ENCODE results near the gene USP31. TPM values are rescaled to one million over a fixed set of nuclear protein-coding genes. Genes with fewer than 3 reads are reported as not detected.

The USP31 gene
- total RNA-seq, 2 experiments from 2014 or later = 9.6 to 9.9 TPM

DNA sequence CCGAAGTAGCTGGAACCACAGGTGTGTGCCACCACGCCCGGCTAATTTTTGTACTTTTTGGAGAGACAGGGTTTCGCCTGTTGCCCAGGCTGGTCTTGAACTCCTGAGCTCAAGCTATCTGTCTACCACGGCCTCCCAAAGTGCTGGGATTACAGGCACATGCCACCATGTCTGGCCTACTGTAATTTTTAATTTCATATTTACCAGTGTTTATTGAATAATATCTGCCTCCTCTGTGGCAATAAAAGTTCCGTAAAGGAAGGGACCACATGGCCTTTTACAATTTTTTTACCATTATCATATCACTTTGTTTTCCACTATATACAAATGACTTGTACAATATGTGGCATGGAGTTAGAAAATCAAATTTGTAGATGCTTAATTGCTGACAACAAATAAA, 7.8 kb downstream of the USP31 start:
- ChIA-PET POLR2A (no interaction called here), CTCF (no interaction called here)

DNA sequence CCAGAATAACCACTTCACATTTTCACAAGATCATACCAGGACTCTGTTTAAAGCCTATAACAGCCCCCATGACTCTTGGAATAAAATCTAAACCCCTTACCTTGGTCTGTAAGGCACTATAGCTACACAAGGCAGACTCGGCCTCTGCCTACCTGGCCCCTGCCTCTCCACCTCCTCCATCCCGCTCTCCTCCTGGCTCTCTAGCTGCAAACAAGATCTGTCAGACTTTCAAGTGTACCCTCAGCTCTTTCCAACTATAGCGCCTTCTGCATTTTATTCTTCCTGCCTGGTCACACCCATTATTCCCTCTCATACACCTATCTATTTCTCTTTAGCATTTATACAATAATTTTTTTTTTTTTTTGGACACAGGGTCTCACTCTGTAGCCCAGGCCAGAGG, 8.2 kb downstream of the USP31 start:
- ChIA-PET CTCF (no interaction called here), POLR2A (no interaction called here)

DNA sequence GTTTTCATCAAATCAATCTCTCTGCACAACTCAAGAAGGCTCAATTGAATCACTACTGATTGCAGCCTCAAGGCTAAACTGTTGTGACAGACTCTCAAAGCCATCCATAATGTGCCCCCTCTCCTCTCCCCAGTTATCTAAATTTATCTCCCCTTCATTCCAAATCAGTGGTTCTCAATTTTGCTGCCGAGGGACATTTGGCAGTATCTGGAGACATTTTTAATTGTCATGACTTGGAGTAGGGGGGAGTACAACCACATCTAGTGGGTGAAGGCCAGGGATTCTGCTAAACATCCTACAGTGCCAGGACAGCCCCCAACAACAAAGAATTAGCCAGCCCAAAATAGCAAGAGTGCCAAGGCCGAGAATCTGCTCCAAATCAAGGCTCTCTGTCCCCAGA, 9.1 kb downstream of the USP31 start:
- ChIA-PET CTCF (no interaction called here), POLR2A (no interaction called here)

DNA sequence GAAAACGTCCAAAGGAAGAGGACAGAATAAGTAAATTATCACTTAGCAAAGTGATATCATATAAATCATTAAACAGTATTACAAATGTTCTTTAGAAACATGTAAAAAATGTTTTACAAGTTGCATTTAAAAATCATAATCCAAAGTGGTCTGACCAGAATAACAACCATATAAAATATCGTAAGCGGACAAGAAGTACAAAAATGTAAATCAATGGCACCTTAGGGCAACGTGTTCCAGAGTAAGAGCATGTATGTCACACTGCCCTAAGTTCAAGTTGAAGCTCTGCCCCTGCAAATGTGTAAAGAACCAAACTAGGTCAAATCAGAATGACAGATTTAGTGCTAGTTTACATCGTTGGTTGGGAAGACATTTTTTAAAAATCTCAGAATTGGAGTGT, 11.4 kb downstream of the USP31 start:
- CTCF ChIA-PET = no interaction called here

DNA sequence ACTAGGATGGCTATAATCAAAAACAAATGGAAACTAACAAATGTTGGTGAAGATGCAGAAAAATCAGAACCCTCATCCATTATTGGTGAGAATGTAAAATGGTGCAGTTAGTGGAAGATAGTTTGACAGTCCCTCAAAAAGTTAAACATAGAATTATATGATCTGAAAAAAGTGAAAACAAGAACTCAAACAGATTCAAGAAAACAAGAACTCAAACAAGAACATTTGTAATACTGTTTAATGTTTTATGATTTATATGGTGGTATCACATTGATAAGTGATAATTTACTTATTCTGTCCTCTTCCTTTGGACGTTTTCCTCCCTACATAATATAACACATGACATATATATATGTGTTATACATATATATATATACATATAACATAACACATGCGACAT, 12.0 kb downstream of the USP31 start:
- CTCF ChIA-PET = no interaction called here

More for the DNA sequence above, 11.4 kb downstream of the USP31 start:
- POLR2A ChIA-PET = no interaction called here

DNA sequence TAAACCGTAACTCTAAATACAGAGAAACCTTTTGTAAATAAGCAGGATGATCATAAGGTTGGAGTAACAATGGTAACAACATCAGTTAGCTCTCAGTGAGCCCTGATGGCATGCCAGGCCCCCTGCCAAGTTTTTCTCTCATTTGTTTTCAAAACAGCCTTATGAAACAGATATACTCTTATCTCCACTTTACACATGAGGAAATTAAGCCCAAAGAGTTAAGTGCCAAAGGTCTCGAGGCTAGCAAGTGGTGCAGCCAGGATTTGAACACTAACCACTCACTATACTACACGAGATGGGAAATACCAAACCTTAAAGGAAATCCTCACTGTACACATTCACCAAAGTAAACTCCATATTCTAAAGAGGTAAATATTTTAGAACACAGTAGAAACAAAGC, 15.0 kb downstream of the USP31 start:
- CTCF ChIA-PET = no interaction called here
- POLR2A ChIA-PET = no interaction called here

More for the DNA sequence above, 12.0 kb downstream of the USP31 start:
- POLR2A ChIA-PET = no interaction called here

DNA sequence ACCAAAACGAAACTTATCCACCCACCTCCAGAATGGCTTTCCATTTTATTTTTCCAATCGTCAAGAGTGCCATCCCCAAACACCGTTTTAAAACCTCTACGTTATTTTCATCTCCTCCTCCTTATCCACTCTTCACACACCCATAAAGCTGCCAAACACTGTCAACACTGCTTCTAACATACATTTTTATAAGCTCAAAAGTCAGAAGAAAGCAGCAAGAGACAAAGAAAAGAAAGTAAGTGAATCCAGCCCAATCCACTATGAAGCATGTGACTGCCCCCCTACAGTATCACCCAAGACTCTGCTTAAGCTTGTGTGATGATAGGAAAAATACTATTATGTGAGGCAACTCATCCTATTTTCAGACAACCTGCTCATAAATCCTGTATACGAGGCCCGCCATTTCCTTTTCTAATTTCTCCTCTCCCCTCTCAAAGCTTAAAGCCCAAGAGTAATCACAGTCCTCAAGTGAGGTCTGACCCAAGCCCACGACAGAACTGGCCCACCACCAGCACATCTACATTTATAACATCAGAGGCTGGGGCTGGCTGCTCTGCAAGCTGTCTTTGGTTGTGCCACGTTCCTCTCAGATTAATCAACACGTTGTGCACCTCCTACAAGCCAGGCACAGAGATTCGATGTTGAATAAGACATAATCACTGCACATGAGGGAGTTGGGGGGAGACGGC, 16.3 kb downstream of the USP31 start:
- CTCF ChIA-PET = interaction anchor here (0.6 to 1.3 kb wide), 2 partner anchors 24 to 1144 kb away, joined by 3 read pairs; no protein-coding TSS in a partner anchor
- POLR2A ChIA-PET = no interaction called here

DNA sequence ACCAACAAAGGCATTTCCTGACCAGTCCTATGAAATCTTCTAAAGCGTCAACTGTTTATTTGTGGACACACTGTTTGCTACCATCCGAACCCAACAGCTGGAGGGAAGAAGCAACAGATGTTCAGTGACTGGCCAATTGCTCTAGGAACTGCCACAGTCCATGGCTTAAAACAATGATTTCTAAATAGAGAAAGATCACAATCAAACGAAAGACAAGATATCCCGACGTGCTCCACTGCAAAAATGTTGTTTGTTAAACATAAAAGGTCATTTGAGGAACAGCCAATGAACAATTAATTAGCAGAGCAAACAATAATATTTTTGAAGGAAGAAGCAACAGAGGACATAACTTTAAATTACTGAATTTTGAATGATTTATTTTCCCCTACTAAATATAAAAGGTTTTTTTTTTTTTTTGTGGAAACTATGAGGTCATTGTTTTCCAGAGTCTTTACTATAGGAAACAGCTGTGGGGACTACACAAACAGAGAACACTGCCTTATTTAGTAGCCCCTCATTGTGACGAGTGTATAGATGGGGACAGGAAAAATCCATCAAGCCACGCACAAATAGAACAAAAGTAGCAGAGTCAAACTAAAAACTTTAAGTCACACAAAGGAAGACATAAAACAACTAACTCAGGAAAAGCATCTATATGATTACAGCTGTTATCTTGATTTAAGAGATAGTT, 17.2 kb downstream of the USP31 start:
- ChIA-PET CTCF (interaction anchor here (1.3 kb wide), 1 partner anchor 23 kb away, joined by 3 read pairs; no protein-coding TSS in a partner anchor), POLR2A (no interaction called here)

DNA sequence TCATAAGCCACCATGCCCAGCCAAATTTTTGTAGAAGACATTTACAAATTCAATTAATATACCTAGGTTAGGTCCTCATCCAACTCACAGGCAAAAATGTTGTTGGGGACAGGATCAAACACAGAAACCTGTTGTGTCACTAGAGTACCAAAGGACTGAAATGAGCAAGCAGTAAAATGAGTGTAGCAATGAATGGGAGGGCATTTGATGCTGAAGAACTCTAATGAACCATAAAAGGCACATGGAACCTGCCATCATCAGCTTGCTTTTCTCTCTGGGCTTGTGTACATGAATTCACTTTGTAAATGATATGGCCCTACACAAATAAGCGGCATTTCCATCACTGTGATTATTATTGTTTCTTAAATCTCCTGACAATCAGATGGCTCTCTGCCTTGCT, 17.8 kb downstream of the USP31 start:
- POLR2A ChIA-PET = no interaction called here
- CTCF ChIA-PET = interaction anchor here (1.3 kb wide), 1 partner anchor 22 kb away, joined by 3 read pairs; no protein-coding TSS in a partner anchor

DNA sequence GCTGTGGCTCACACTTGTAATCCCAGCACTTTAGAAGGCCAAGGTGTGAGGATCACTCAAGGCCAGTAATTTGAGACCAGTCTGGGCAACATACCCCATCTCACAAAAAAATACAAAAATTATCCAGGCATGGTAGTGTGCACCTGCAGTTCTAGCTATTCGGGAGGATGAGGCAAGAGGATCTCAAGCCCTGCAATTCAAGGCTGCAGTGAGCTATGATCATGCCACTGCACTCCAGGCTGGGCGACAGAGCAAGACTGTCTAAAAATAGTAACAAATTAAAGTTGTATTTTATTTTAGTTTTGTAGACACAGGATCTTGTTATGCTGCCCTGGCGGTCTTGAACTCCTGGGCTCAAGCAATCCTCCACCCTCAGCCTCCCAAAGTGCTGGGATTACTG, 18.2 kb downstream of the USP31 start:
- ChIA-PET CTCF (no interaction called here), POLR2A (no interaction called here)

DNA sequence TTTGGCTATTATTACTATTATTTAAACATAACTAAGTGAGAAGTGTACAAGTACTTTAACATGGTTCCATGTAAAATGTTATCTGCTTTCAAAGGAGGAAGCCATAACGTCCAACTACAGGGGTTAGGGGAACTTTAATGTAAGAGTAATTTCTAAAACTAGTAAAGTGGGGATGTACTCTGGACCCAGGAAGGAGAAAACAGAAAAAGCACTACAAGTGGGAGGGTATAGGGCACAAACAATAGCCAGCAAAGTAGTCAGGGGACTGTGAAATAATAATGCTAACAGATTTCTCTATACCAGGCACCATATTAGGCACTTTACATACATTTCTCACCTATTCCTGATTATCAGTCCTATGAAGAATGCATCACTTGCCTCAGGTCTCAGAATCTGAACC, 19.6 kb downstream of the USP31 start:
- ChIA-PET CTCF (no interaction called here), POLR2A (no interaction called here)

DNA sequence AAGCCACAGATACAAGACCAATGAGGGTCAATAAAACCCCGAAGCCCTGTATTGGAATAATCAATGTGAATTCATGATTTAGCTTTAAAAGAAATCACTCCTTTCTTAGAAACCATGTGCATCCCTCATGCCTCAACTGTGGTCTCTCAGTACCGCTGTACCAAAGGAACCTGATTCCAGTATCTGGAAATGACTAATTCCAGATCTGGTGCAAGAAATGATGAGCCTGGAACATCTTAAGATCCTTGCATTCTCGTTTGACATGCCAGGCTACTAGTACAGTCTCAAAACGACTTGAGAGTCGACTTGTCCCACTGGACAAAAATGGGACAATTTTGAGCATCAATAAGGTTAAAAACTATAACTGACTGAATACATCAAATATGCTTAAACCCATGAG, 21.2 kb downstream of the USP31 start:
- ChIA-PET CTCF (no interaction called here), POLR2A (no interaction called here)

DNA sequence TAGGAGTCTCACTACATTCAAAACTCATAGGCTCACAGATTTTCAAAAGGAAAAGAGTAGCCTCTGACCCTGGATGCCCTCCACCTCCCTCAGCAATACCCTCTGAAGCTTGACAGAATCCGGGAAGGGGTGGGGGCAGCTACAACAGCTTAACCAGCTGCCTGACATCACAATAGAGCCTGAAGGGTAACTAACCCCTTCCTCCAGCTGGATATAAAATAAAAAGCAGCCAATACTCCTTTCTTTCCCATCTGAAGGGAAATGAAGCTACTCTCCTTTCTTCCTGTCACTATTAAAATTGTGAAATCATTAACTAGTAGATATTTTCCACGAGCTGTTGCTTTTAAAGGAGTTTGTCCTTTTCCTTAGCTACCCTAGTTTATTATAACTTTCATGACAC, 24.0 kb downstream of the USP31 start:
- POLR2A ChIA-PET = no interaction called here

DNA sequence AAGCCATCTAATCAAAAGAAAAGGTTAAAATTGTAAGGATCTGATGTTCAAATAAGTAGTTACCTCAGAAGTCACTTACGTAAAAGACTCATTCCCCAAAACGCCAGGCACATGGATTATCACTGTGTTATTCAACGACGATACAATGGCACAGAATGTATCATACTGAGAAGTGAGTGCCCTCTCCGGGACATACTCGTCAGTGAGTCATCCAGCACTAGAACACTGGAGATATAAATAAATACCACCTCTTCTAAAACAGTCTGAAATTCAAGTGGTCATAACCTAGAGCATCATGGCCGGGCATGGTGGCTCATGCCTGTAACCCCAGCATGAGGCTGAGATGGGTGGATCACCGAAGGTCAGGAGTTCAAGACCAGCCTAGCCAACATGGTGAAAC, 24.9 kb downstream of the USP31 start:
- CTCF ChIA-PET = no interaction called here
- POLR2A ChIA-PET = no interaction called here

More for the DNA sequence above, 24.0 kb downstream of the USP31 start:
- CTCF ChIA-PET = no interaction called here

DNA sequence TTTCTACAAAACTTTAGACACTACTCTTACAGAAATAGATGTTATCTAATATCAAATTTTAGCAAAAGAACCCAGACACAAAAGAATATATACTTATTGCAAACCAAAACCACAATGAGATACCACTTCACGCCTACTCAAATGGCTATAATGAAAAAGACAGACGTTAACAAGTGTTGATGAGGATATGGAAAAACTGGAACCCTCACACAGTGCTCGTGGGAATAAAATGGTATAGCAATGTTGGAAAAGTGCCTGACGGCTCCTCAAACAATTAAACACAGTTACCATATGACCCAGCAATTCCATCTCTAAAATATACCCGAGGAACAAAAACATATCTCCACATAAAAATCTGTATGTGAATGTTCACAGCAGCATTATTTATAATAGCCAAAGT, 27.1 kb downstream of the USP31 start:
- POLR2A ChIA-PET = no interaction called here
- CTCF ChIA-PET = no interaction called here

DNA sequence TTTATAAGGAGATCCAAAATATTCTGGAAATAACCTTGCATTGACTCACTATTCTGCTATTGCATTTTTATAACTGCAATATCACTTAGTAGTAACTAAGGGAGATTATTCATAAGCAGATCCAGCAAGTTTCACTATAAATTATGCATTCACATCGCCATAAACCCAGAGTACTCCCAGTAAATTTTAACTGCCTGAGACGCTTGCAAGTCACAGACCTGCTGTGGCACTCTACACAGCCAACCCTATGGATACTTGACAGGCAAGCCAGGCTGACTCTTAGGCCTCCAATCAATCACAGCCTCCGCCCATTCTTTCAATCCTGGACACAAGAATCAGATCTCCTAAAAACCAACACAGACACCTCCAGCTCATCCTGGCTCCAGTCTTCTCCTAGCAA, 28.2 kb downstream of the USP31 start:
- CTCF ChIA-PET = no interaction called here
- POLR2A ChIA-PET = no interaction called here

DNA sequence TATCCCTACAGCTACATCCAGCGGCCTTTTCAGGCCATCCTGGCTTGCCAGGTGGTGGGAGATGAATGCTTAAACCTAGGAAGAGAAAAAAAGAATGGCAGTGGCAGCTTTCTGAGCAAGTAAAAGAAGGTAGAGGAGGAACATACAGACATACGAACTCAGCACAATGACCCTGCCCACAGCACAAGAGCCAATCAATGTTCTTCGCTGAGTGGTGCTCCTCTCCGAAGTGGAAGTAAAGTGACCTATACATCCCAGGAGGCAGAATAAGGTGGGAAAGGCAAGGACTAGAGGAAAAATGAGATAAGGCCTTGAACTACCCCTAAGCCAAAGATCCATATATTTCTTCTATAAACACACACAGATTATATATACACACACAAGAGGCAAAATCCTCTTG, 28.7 kb downstream of the USP31 start:
- CTCF ChIA-PET = no interaction called here

DNA sequence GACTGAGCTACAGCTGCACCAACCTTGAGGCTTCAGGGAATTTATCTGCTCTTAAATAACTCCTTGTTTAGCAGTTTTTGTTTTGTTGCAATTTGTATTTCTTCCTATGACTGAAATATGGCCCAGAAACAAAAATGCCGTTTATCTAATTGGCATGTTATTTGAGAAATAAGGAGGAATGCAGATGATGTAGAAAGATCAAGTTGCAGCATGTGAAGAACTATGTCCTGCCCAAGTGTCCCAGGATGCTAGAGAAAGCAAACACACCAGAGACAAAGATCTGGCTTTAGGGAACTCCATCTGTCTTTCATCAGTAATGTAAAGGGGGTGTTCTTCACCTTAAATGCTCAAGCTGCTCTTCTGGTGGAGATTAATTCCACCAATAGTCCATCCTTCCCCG, 29.7 kb downstream of the USP31 start:
- POLR2A ChIA-PET = no interaction called here
- CTCF ChIA-PET = no interaction called here

More for the DNA sequence above, 28.7 kb downstream of the USP31 start:
- POLR2A ChIA-PET = no interaction called here

DNA sequence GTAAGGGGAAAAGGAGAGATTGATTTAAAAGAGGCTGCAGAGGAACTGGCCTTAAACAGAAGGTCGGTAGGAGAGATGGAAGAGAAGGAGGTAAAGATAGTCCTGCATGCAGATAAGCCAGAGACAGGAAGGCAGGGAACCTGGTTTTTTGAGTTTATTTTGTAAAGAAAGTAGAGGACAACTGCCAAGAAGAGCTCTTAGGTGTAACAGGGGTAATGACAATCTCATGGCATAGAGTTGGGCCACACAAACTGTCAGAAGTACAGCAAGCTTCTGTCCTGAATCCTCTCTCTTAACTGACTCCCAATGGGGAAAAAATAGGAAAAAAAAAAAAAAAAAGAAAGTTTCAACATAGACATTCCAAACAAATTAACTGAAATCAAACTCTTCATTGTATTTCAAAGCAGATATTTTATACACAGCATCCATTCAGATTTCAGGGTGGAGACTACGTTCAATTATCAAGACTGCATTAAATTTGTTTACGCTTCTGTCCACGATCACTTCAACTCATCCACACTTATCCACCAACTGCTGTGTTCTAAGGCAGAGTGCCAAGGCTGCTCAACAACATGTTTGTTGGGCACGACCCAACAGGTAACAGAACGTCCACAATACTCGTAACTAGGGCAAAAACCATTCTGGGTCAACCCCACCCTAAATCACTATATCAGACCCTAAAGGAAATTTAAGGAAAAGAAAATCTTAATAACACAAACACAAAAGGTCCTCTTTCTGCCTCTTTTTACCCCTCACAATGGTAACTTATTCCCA, 34.9 kb downstream of the USP31 start:
- CTCF ChIA-PET = no interaction called here

DNA sequence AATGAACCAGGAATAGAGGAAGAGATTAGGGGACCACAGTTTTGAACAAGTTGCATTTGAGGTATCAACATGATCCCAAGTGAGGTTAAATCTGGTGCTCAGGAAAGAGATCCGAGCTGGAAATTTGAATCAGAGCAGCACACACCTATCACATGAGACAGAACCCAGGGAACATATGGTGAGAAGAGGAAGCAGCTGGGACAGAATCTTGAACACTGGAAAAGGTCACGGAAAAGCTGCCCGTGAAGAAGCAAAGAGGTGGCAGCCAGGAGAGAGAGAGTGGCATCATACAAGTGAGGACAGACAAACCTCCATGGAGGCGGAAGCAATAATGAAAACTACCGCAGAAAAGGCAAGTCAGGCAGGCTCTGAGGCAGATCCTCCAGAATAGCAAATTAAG, 36.1 kb downstream of the USP31 start:
- POLR2A ChIA-PET = no interaction called here

More for the DNA sequence above, 34.9 kb downstream of the USP31 start:
- POLR2A ChIA-PET = no interaction called here

DNA sequence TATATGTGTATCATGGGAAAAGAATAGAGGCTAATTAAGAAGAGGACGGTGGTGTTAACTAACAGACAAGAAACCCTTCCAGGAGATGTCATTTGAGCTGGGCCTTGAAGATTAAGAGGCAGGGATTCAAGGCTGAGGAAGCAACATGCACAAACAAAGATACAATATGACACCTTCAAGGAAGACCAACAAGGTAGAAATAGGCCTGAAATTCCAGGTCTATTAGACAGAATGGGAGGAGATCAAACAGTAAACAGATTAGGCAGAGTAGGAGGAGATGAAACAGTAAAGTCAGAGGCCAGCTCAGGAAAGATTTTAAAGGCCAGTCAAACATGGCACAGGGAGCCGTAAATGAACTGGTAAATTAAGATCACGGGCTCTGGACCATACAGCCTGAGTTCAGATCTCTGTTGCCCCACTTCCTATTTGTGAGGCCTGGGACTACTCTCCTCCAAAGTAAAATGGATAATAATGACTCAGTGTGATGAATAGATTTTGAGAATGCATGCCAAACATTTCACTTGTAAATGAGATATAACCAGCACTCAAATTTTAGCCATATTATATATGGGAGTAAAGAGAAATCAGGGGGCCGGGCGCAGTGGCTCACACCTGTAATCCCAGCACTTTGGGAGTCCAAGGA, 38.9 kb downstream of the USP31 start:
- CTCF ChIA-PET = interaction anchor here (0.6 kb wide), 1 partner anchor 1521 kb away, joined by 3 read pairs; no protein-coding TSS in a partner anchor

More for the DNA sequence above, 36.1 kb downstream of the USP31 start:
- CTCF ChIA-PET = no interaction called here

More for the DNA sequence above, 38.9 kb downstream of the USP31 start:
- POLR2A ChIA-PET = no interaction called here
